Muscle of leg (tissue), 11 donors: ENCODE measurements around the gene DNAH5. TPM values are rescaled to one million over a fixed set of nuclear protein-coding genes. Genes with fewer than 3 reads are reported as not detected.
"Not testable (repeated sequence)": the region's sequence is repeated elsewhere in the genome, so short reads cannot be mapped to it uniquely, and the experiment has no call there.

Experiments
- DNase-seq: peaks from one replicate; pipeline ENCODE4 v3.0.0; 2013
- H3K27ac ChIP-seq: one replicate; pipeline ENCODE4 v1.5.1; 2013; ENCODE audit warnings: mild to moderate bottlenecking, low read length, control low read depth
- H3K27me3 ChIP-seq: one replicate; pipeline ENCODE4 v1.6.1; 2013; ENCODE audit warnings: low read length; ENCODE audit not compliant: control insufficient read depth, insufficient read depth
- H3K36me3 ChIP-seq: one replicate; pipeline ENCODE4 v1.6.1; 2013; ENCODE audit warnings: low read length; ENCODE audit not compliant: control insufficient read depth, insufficient read depth
- H3K4me1 ChIP-seq: one replicate; pipeline ENCODE4 v1.6.1; 2013; ENCODE audit warnings: low read length; ENCODE audit not compliant: control insufficient read depth, insufficient read depth
- H3K4me3 ChIP-seq: one replicate; pipeline ENCODE4 v1.5.1; 2013; ENCODE audit warnings: low read length, control low read depth
- H3K9me3 ChIP-seq: replicated peaks from 2 replicates; pipeline ENCODE4 v1.6.1; 2013; ENCODE audit warnings: low read depth, low read length; ENCODE audit not compliant: control insufficient read depth
- WGBS: methylation state at CpG from one replicate; pipeline ENCODE4 v1.1.5; 2013; ENCODE audit warnings: missing lambda C conversion rate; ENCODE audit not compliant: insufficient coverage; 5-methylcytosine and 5-hydroxymethylcytosine counted together
- polyA plus RNA-seq, 8 donors: library from polyadenylated mRNA; unstranded; fragments of 120-200 nt; gene quantifications; one replicate each; pipeline versions ENCODE4 v1.2.1 to v1.2.3, GENCODE V29; 2013; ENCODE audit warnings: inconsistent platforms in 1 of 8, low replicate concordance in 1 of 8; ENCODE audit not compliant: insufficient read length in 8 of 8, insufficient read depth in 1 of 8
- total RNA-seq: library from RNA; stranded (reverse); fragments of 120-200 nt; gene quantifications from one replicate; pipeline ENCODE4 v1.2.4, GENCODE V29; 2013

The DNAH5 gene
- total and polyA plus RNA-seq, 9 donors: 0.35 to 1.7 (median 0.52) TPM

DNA sequence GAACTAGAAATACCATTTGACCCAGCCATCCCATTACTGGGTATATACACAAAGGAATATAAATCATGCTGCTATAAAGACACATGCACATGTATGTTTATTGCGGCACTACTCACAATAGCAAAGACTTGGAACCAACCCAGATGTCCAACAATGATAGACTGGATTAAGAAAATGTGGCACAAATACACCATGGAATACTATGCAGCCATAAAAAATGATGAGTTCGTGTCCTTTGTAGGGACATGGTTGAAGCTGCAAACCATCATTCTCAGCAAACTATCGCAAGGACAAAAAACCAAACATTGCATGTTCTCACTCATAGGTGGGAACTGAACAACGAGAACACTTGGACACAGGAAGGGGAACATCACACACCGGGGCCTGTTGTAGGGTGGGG, 40.4 kb upstream of the DNAH5 start:
- H3K36me3 ChIP-seq, H3K27me3 ChIP-seq, H3K27ac ChIP-seq, H3K9me3 ChIP-seq, H3K4me3 ChIP-seq, DNase-seq, H3K4me1 ChIP-seq: not testable (repeated sequence)
- WGBS: no CpG with 5 or more reads among the region's 5 CpGs

DNA sequence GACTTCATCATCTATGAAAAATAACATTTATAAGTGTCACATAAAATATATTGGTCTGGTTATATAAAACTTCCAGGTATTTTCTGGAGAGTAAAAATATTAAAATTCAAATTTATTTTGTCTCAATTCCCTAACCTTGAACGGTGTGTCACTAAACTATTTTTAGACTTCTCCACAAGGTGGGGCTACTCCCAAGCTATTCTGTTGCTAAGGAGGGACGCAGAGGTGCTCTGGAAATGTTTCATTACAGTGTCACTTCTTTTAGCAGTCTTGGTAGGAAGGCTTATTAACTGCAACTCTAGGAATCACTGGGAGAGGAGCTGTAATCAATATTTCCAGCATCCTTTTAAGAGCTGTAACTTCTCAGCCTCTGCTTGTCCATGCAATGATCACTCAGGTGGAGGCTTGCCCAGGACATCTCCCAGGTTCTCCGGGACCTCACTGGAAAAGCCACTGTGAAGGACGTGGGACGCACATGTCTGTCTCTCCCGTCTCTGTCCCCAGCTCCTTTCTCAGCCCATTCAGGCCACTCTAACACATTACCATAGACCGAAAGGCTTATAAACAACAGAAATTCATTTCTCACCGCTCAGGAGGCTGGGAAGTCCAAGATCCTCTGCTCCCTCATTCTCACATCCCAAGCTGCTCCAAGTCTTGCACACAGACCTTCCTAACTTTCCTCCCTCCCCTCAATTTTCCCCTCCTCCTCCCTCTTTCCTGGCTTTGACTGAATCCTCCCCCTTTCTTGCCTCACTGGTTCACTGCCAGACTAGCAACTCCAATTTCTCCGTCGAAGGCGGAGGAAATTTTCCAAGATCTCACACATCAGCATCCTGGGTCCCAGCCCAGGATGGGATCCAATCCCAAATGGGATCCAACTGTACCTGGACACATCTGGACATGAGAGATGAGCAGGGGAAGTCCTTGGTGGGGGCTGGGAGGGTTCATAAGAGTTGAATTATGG, 32.7 kb upstream of the DNAH5 start:
- Histone ChIP-seq H3K36me3 (no peaks in the 10 kb centered on the region), H3K4me1 (no peaks in the 10 kb centered on the region), H3K27ac (no peak overlapping the region), H3K9me3 (no peaks in the 10 kb centered on the region), H3K27me3 (no peaks in the 10 kb centered on the region), H3K4me3 (no peak overlapping the region)
- WGBS: 63% methylated on average over 6 of the region's 11 CpGs
- peak; percentile 70 for DNase-seq

DNA sequence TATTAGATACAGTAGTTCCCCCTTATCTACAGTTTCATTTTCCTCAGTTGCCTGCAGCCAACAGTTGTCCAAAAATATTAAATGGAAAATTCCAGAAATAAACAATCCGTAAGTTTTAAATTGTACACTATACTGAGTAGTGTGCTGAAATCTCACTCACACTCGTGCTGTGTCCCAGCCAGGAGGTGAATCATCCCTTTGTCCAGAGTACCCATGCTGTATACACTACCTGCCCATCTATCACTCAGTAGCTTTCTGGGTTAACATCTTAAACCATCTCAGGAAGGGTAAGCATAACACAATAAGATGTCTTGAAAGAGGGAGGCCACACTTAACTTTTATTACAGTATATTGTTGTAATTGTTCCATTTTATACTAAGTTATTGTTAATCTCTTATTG, 31.7 kb upstream of the DNAH5 start:
- no peaks in the 10 kb centered on the region for H3K27me3 ChIP-seq
- WGBS: 80% methylated on average over 2 of the region's 2 CpGs

GRCh38 chr5:13975246-13975645, 30.8 kb upstream of the DNAH5 start:
- no peaks in the 10 kb centered on the region for H3K4me1 ChIP-seq
- H3K9me3 ChIP-seq: no peaks in the 10 kb centered on the region
- H3K27ac ChIP-seq: no peak overlapping the region
- H3K4me3 ChIP-seq: no peak overlapping the region
- H3K36me3 ChIP-seq: no peaks in the 10 kb centered on the region
- H3K27me3 ChIP-seq: no peaks in the 10 kb centered on the region
- no CpG with 5 or more reads among the region's 2 CpGs for WGBS
- no peak for DNase-seq

More for the DNA sequence above, 31.7 kb upstream of the DNAH5 start:
- H3K4me1 ChIP-seq: no peaks in the 10 kb centered on the region
- H3K9me3 ChIP-seq: no peaks in the 10 kb centered on the region
- no peak overlapping the region for H3K4me3 ChIP-seq
- H3K36me3 ChIP-seq: no peaks in the 10 kb centered on the region
- DNase-seq: no peak
- no peak overlapping the region for H3K27ac ChIP-seq

- no peaks in the 10 kb centered on the region for H3K36me3 ChIP-seq
- no peaks in the 10 kb centered on the region for H3K27me3 ChIP-seq
- no peak overlapping the region for H3K4me3 ChIP-seq
- H3K4me1 ChIP-seq: no peaks in the 10 kb centered on the region
- H3K27ac ChIP-seq: no peak overlapping the region
- DNase-seq: no peak
- no CpG with 5 or more reads among the region's 6 CpGs for WGBS
- H3K9me3 ChIP-seq: no peaks in the 10 kb centered on the region
Observed at GRCh38 chr5:13973724-13974123, 29.2 kb upstream of the DNAH5 start.

DNA sequence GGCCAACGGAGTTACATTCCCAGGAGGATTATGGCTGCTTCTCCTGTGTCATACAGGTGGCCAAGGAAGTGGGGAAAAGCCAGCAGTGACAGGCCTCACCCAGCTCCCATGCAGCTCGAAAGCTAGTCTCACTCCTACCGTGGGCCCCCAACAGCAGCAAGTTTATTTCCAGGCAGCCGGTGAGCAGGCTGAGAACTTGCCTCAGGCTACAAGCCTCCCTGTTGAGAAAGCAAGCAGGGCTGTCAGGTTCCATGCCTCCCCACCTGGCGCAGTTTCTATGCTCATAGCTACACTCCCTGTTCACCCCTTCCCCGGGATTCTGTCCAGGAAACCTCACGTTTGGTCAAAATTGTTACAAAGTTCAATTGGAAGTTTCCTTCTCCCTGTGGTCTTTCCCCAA, 27.5 kb upstream of the DNAH5 start:
- no peaks in the 10 kb centered on the region for H3K36me3 ChIP-seq
- WGBS: 88% methylated on average over 5 of the region's 7 CpGs
- no peaks in the 10 kb centered on the region for H3K27me3 ChIP-seq
- no peak for DNase-seq
- no peaks in the 10 kb centered on the region for H3K9me3 ChIP-seq
- no peak overlapping the region for H3K4me3 ChIP-seq
- H3K27ac ChIP-seq: no peak overlapping the region
- no peaks in the 10 kb centered on the region for H3K4me1 ChIP-seq

GRCh38 chr5:13957032-13957645, 12.7 kb upstream of the DNAH5 start:
- DNase-seq: peak; percentile 62
- no peaks in the 10 kb centered on the region for H3K4me1 ChIP-seq
- no peak overlapping the region for H3K27ac ChIP-seq
- no peaks in the 10 kb centered on the region for H3K9me3 ChIP-seq
- H3K27me3 ChIP-seq: no peaks in the 10 kb centered on the region
- H3K36me3 ChIP-seq: no peaks in the 10 kb centered on the region
- H3K4me3 ChIP-seq: no peak overlapping the region

- no peak overlapping the region for H3K4me3 ChIP-seq
- no peaks in the 10 kb centered on the region for H3K4me1 ChIP-seq
- DNase-seq: no peak
- no peaks in the 10 kb centered on the region for H3K36me3 ChIP-seq
- no CpG with 5 or more reads among the region's 3 CpGs for WGBS
- no peak overlapping the region for H3K27ac ChIP-seq
- no peaks in the 10 kb centered on the region for H3K9me3 ChIP-seq
- H3K27me3 ChIP-seq: no peaks in the 10 kb centered on the region
Observed at GRCh38 chr5:13956471-13956870, 12.0 kb upstream of the DNAH5 start.

- Histone ChIP-seq H3K27me3 (no peaks in the 10 kb centered on the region), H3K9me3 (no peaks in the 10 kb centered on the region), H3K4me3 (no peak overlapping the region), H3K4me1 (no peaks in the 10 kb centered on the region), H3K27ac (no peak overlapping the region), H3K36me3 (no peaks in the 10 kb centered on the region)
- 70% methylated on average over 4 of the region's 5 CpGs for WGBS
- no peak for DNase-seq
Observed at GRCh38 chr5:13955896-13956295, 11.4 kb upstream of the DNAH5 start.

DNA sequence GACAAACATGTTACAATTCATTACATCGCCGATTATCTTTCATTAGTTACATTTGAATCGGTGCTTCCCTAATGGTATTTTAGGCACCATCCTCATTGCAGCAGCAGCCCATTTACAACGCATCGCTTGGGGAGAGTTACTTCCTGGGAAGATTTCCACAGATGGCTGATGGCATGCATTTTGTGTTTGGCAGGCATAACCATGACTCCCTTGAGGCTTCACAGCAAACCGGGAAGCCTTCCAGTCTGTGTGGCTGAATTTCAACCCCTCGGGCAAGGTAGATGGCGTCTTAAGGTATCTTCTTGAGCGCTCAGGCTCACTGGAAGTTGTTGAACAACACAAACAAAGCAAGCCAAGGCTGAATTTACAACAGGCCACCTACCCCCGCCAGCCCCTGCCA, 1.6 kb upstream of the DNAH5 start:
- Histone ChIP-seq H3K4me1 (peaks cover 3% of the 10 kb centered on the region), H3K27ac (no peak overlapping the region), H3K9me3 (no peaks in the 10 kb centered on the region), H3K4me3 (no peak overlapping the region), H3K27me3 (no peaks in the 10 kb centered on the region), H3K36me3 (no peaks in the 10 kb centered on the region)
- DNase-seq: peak; percentile 14
- 19% methylated on average over 3 of the region's 10 CpGs for WGBS
